Gastroesophageal sphincter (tissue), 4 donors: ENCODE results near the gene NPW. TPM values are rescaled to one million over a fixed set of nuclear protein-coding genes. Genes with fewer than 3 reads are reported as not detected.

Source experiments
- ATAC-seq: fragments of 150-250 bp; one replicate; pipeline ENCODE4 v1.9.1; 2016; ENCODE audit warnings: mild to moderate bottlenecking, moderate library complexity
- H3K27ac ChIP-seq, 4 donors: fragments of 200-600 bp; sonication (generic) in 3 of 4; 1 replicate in 3 of 4; 2 replicates in 1 of 4; pipeline ENCODE4 v1.5.1; 2016 to 2019
- H3K27me3 ChIP-seq: fragments of 200-600 bp; sonication (generic); one replicate; pipeline ENCODE4 v1.5.1; 2019
- H3K36me3 ChIP-seq, 2 donors: fragments of 200-600 bp; sonication (generic); one replicate each; pipeline ENCODE4 v1.5.1; 2019; ENCODE audit warnings: control low read depth in 1 of 2
- H3K4me1 ChIP-seq, 3 donors: fragments of 200-600 bp; sonication (generic); 1 replicate in 2 of 3; 2 replicates in 1 of 3; pipeline ENCODE4 v1.5.1; 2016 to 2019; ENCODE audit warnings: control low read depth in 2 of 3
- H3K4me3 ChIP-seq, 2 donors: fragments of 200-600 bp; sonication (generic); one replicate each; pipeline ENCODE4 v1.5.1; 2019; ENCODE audit warnings: mild to moderate bottlenecking in 1 of 2, moderate library complexity in 1 of 2
- H3K9me3 ChIP-seq, 3 donors: fragments of 200-600 bp; sonication (generic); one replicate each; pipeline ENCODE4 v1.5.1; 2017 to 2019; ENCODE audit warnings: control low read depth in 2 of 3
- CTCF ChIP-seq, 4 experiments: fragments of 200-600 bp in 2 of 4; fragments of 450-650 bp in 2 of 4; sonication (generic) in 1 of 4; IDR thresholded peaks; one replicate each; pipeline ENCODE4 v1.5.1; 2017 to 2019; ENCODE audit warnings: antibody characterized with exemption in 4 of 4, mild to moderate bottlenecking in 2 of 4, moderate library complexity in 2 of 4
- EP300 ChIP-seq: sonication (generic); formaldehyde crosslinking; IDR thresholded peaks from one replicate; pipeline ENCODE4 v1.6.1; 2017; ENCODE audit warnings: antibody characterized with exemption, mild to moderate bottlenecking
- POLR2A ChIP-seq, 2 donors: fragments of 450-650 bp; IDR thresholded peaks; one replicate each; pipeline ENCODE4 v1.6.1; 2017; ENCODE audit warnings: antibody characterized with exemption in 2 of 2, mild to moderate bottlenecking in 2 of 2, moderate library complexity in 1 of 2
- POLR2AphosphoS5 ChIP-seq: sonication (generic); formaldehyde crosslinking; IDR thresholded peaks from one replicate; pipeline ENCODE4 v1.6.1; 2017; ENCODE audit warnings: antibody characterized with exemption
- WGBS, 2 donors: methylation state at CpG; one replicate each; pipeline ENCODE4 v1.1.5; 2018; ENCODE audit warnings: low coverage in 1 of 2; 5-methylcytosine and 5-hydroxymethylcytosine counted together
- total RNA-seq, 4 donors: library from RNA; depleted of rRNA; stranded (reverse); fragments of >200 nt; gene quantifications; one replicate each; pipeline ENCODE4 v1.1.0, GENCODE V29; 2016

NPW gene
- not detected for total RNA-seq

- ATAC-seq, result no peak
- Histone ChIP-seq H3K9me3 (no peaks in the 10 kb centered on the region), H3K27me3 (peaks cover 63% of the 10 kb centered on the region), H3K4me3 (peak within 1 kb of the TSS in 1 of 2 donors; percentile 16), H3K27ac (no peak within 1 kb of the TSS), H3K36me3 (no peaks in the 10 kb centered on the region), H3K4me1 (peaks cover 0 to 37% (median 19%) of the 10 kb centered on the region in 3 donors)
- 7% methylated on average over 3 of the region's 33 CpGs; no CpG with 5 or more reads in 1 of the 2 donors for WGBS, 2 donors
- TF ChIP-seq POLR2AphosphoS5 (no peak), CTCF (IDR thresholded peaks at IDR 0.05) (no peak), EP300 (no peak), POLR2A (IDR thresholded peaks at IDR 0.05) (no peak)
These were observed at the start of gene NPW for GRCh38 chr16:2019518-2019920. Gene NPW (plus strand): TSS chr16:2019785.

- H3K36me3 ChIP-seq, result peaks cover 0 to 35% of the 10 kb centered on the region in 2 donors
- peaks cover 0 to 35% (median 21%) of the 10 kb centered on the region in 3 donors for H3K4me1 ChIP-seq
- no peaks in the 10 kb centered on the region for H3K9me3 ChIP-seq
- peak within 1 kb of the TSS; percentile 81 to 97 (median 92) for H3K27ac ChIP-seq
- 0 to 3% methylated on average over 7 to 19 of the region's 78 CpGs for WGBS, 2 donors
- TF ChIP-seq POLR2A (IDR thresholded peaks at IDR 0.05) (peak; percentile 94 to 95), CTCF (IDR thresholded peaks at IDR 0.05) (peak in 1 of 4 experiments; percentile 22), POLR2AphosphoS5 (peak; percentile 98), EP300 (no peak)
- H3K27me3 ChIP-seq, result peaks cover 31% of the 10 kb centered on the region
- ATAC-seq, result peak; percentile 98
- H3K4me3 ChIP-seq, result peak within 1 kb of the TSS; percentile 73 to 99
These were observed 47.6 kb upstream of the NPW start, which contains the start of gene TBL3 for GRCh38 chr16:1971796-1972489. Gene TBL3 (plus strand): TSS chr16:1972053. CDS start chr16:1972165, 112 bp downstream.

- no peaks in the 10 kb centered on the region for H3K9me3 ChIP-seq
- peaks cover 0 to 35% (median 21%) of the 10 kb centered on the region in 3 donors for H3K4me1 ChIP-seq
- peaks cover 37% of the 10 kb centered on the region for H3K27me3 ChIP-seq
- TF ChIP-seq POLR2A (IDR thresholded peaks at IDR 0.05) (no peak), POLR2AphosphoS5 (no peak), CTCF (IDR thresholded peaks at IDR 0.05) (no peak), EP300 (no peak)
- peaks cover 0 to 40% of the 10 kb centered on the region in 2 donors for H3K36me3 ChIP-seq
- 0% methylated on average over 5 to 13 of the region's 22 CpGs for WGBS, 2 donors
- H3K4me3 ChIP-seq, result peak overlapping the region; percentile 73 to 99
- H3K27ac ChIP-seq, result peak overlapping the region in 3 of 4 donors; percentile 88 to 97 (median 95)
- ATAC-seq, result no peak
These were observed 47.1 kb upstream of the NPW start for GRCh38 chr16:1972490-1972877.

- 48 to 73% methylated on average over 3 of the region's 16 CpGs for WGBS, 2 donors
- Histone ChIP-seq H3K4me1 (peaks cover 0 to 35% (median 21%) of the 10 kb centered on the region in 3 donors), H3K4me3 (peak overlapping the region in 1 of 2 donors; percentile 99), H3K27me3 (peaks cover 48% of the 10 kb centered on the region), H3K27ac (no peak overlapping the region), H3K36me3 (peaks cover 0 to 51% of the 10 kb centered on the region in 2 donors), H3K9me3 (no peaks in the 10 kb centered on the region)
- no peak for ATAC-seq
- no peak for TF ChIP-seq POLR2A (IDR thresholded peaks at IDR 0.05)
- no peak for TF ChIP-seq CTCF (IDR thresholded peaks at IDR 0.05)
- no peak for TF ChIP-seq POLR2AphosphoS5
- no peak for TF ChIP-seq EP300
These were observed 46.0 kb upstream of the NPW start for GRCh38 chr16:1973461-1974156.
